Stimulated activated CD4-positive, alpha-beta T cell treated with anti-CD3 and anti-CD28 coated beads, Interleukin-1b, Interleukin-23, amount 100 ng/mL, for 4 hours (primary cell): ENCODE measurements around the gene SLC1A1.
"Not testable (repeated sequence)": the region's sequence is repeated elsewhere in the genome, so short reads cannot be mapped to it uniquely, and the experiment has no call there.

Experiments used
- DNase-seq, 2 donors: peaks; one replicate each; pipeline ENCODE4 v3.0.0-alpha.2; 2020; ENCODE audit warnings: low read depth in 2 of 2

The SLC1A1 gene

GRCh38 chr9:4541856-4542255 lies 51.6 kb downstream of the SLC1A1 start:
- DNase-seq, result no peak

GRCh38 chr9:4544714-4545113 lies 54.4 kb downstream of the SLC1A1 start:
- DNase-seq, result not testable (repeated sequence)

GRCh38 chr9:4547016-4547415 lies 56.7 kb downstream of the SLC1A1 start:
- no peak for DNase-seq

- no peak for DNase-seq
Observed at GRCh38 chr9:4548811-4549725, 58.8 kb downstream of the SLC1A1 start.

- no peak for DNase-seq
Observed at GRCh38 chr9:4549751-4550295, 59.6 kb downstream of the SLC1A1 start.

GRCh38 chr9:4550777-4551484 lies 60.7 kb downstream of the SLC1A1 start:
- no peak for DNase-seq

- no peak for DNase-seq
Observed at GRCh38 chr9:4553951-4554381, 63.7 kb downstream of the SLC1A1 start.

- no peak for DNase-seq
Observed at GRCh38 chr9:4555236-4555635, 65.0 kb downstream of the SLC1A1 start.

GRCh38 chr9:4558371-4558998 lies 68.2 kb downstream of the SLC1A1 start:
- DNase-seq, result no peak

GRCh38 chr9:4559261-4560182 lies 69.3 kb downstream of the SLC1A1 start:
- no peak for DNase-seq

- DNase-seq, result no peak
Observed at GRCh38 chr9:4563105-4563504, 72.8 kb downstream of the SLC1A1 start.

GRCh38 chr9:4566806-4567205 lies 76.5 kb downstream of the SLC1A1 start:
- DNase-seq, result no peak

GRCh38 chr9:4567601-4568000 lies 77.3 kb downstream of the SLC1A1 start:
- DNase-seq, result no peak

- DNase-seq, result no peak
Observed at GRCh38 chr9:4569101-4569500, 78.8 kb downstream of the SLC1A1 start.

- DNase-seq, result no peak
Observed at GRCh38 chr9:4572184-4572826, 82.0 kb downstream of the SLC1A1 start.

GRCh38 chr9:4573176-4573575 lies 82.9 kb downstream of the SLC1A1 start:
- no peak for DNase-seq

- DNase-seq, result no peak
Observed at GRCh38 chr9:4573634-4574389, 83.5 kb downstream of the SLC1A1 start.

- DNase-seq, result no peak
Observed at GRCh38 chr9:4574657-4575243, 84.5 kb downstream of the SLC1A1 start.

GRCh38 chr9:4575997-4576396 lies 85.7 kb downstream of the SLC1A1 start:
- DNase-seq, result no peak
